Measurements from ENCODE around the gene RNF167. TPM values are rescaled to one million over a fixed set of nuclear protein-coding genes. Genes with fewer than 3 reads are reported as not detected.
A peak's percentile ranks its signal among the peaks of the same experiment; 100 is the strongest.

RNF167 gene
- total and polyA plus RNA-seq, 2 of the 13 experiments (the other 11 are each of a cell fraction or from before 2014, with no cell fraction given) = 44.1 to 45.4 TPM

GRCh38 chr17:4949321-4950074 is 9.4 kb downstream of the RNF167 start (continued):
- TF ChIP-seq SNAPC4 (CRISPR knock-in tag; IDR thresholded peaks at IDR 0.05) (no peak), REPIN1 (CRISPR knock-in tag; IDR thresholded peaks at IDR 0.05; ENCODE audit: borderline replicate concordance, low read depth) (0 out of 2 replicates have a peak, but pooled peaks have one; percentile 10), MIER3 (CRISPR knock-in tag; IDR thresholded peaks at IDR 0.05; ENCODE audit: borderline replicate concordance) (no peak), PHB2 (IDR thresholded peaks at IDR 0.05; ENCODE audit: partially characterized antibody) (no peak), SETDB1 (CRISPR knock-in tag; IDR thresholded peaks at IDR 0.05; ENCODE audit: borderline replicate concordance) (no peak), KDM3A (CRISPR knock-in tag; IDR thresholded peaks at IDR 0.05; ENCODE audit: low read depth) (peak; percentile 57; the same call in 1 of the 2 replicates), IRF2 (CRISPR knock-in tag; IDR thresholded peaks at IDR 0.05) (no peak), SYNCRIP (IDR thresholded peaks at IDR 0.05; ENCODE audit: insufficient read depth, low read depth, low read length) (no peak), ZNF619 (CRISPR knock-in tag; IDR thresholded peaks at IDR 0.05) (no peak), ZFP37 (CRISPR knock-in tag; IDR thresholded peaks at IDR 0.05; ENCODE audit: borderline replicate concordance) (no peak), CBX2 (IDR thresholded peaks at IDR 0.05; ENCODE audit: low read depth, low read length) (no peak), CBX2 (CRISPR knock-in tag; IDR thresholded peaks at IDR 0.05; ENCODE audit: low read depth) (no peak), ZNF556 (CRISPR knock-in tag; IDR thresholded peaks at IDR 0.05; ENCODE audit: borderline replicate concordance) (no peak), HOXA9 (CRISPR knock-in tag; IDR thresholded peaks at IDR 0.05; ENCODE audit: borderline replicate concordance) (no peak; the same call in 1 of the 2 replicates), ARID5B (CRISPR knock-in tag; IDR thresholded peaks at IDR 0.05) (peak; percentile 75), PLRG1 (conservative IDR thresholded peaks at IDR 0.05) (no peak), ZEB1 (IDR thresholded peaks at IDR 0.05; ENCODE audit: insufficient replicate concordance, low read depth) (no peak), RFXAP (CRISPR knock-in tag; IDR thresholded peaks at IDR 0.05; ENCODE audit: borderline replicate concordance) (no peak; the same call in 1 of the 2 replicates), SALL2 (CRISPR knock-in tag; IDR thresholded peaks at IDR 0.05) (no peak), ZNF772 (CRISPR knock-in tag; IDR thresholded peaks at IDR 0.05) (no peak)
- TF ChIP-seq, protein P1, sequence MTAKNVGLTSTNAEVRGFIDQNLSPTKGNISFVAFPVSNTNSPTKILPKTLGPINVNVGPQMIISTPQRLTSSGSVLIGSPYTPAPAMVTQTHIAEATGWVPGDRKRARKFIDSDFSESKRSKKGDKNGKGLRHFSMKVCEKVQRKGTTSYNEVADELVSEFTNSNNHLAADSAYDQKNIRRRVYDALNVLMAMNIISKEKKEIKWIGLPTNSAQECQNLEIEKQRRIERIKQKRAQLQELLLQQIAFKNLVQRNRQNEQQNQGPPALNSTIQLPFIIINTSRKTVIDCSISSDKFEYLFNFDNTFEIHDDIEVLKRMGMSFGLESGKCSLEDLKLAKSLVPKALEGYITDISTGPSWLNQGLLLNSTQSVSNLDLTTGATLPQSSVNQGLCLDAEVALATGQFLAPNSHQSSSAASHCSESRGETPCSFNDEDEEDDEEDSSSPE (CRISPR knock-in tag; IDR thresholded peaks at IDR 0.05) = peak; percentile 82

Data from HepG2 (cell line).